Measurements from ENCODE around the gene RIC8A.

RIC8A gene

DNA sequence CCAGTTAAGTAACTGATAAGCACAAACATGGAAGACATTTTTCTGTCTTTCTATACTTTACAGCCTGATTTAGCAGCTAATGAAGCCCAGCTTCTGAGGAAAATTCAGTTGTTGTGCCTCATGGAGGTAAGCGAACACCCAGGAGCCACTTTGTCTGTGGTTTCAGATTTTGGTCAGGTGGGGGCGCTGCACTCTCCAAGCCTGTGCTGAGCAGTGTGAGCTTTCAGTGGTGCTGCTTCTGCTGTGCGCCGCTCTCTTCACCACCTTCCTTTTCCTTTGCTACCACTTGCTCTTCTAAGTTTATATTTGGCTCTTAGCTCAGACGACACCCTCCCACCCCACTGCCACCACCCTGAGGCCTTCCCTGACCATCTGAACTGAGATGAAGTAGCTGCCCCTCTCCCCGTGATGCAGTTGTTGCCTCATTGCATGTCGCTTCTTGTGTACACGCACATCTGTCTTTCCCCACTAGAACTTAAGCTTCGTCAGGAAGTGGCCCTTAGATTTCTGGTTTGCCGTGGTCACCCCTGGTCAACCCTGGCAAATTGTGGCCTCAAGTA is 43.3 kb downstream of the RIC8A start:
- DNase-seq: peak; percentile 42

DNA sequence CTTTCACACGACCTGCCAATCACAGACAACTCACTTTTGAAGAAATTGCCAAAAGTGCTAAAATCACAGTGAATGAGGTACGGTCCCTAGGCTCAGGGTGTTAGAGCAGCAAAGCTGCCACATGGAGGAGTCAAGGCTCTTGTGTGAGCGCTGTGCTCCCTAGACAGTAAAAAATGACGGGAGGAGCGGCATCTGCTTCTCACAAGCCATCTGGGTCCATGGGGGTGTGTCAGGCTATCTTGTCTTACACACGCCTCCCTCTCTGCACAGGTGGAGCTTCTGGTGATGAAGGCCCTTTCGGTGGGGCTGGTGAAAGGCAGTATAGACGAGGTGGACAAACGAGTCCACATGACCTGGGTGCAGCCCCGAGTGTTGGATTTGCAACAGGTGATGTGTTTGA is 44.0 kb downstream of the RIC8A start:
- no peak for DNase-seq

DNA sequence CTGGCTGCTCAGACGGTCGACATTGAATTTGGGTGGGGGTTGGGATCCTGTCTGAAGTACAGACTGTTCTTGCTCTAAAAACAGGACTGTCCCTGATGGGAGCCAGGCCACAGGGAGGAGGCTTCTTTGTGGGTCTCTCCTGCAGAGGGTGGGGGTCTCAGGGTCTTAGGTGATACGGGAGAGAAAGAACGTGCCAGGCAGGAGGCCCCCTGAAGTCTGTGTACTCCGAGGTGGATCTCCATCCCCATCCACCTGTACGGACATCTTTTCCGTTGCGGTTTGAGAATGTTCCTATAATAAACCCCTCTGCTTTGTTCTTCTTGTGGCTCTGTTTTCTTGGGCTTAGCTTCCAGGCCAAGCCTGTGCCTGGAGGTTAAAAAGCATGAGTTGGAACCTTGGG is 45.2 kb downstream of the RIC8A start:
- DNase-seq: no peak

DNA sequence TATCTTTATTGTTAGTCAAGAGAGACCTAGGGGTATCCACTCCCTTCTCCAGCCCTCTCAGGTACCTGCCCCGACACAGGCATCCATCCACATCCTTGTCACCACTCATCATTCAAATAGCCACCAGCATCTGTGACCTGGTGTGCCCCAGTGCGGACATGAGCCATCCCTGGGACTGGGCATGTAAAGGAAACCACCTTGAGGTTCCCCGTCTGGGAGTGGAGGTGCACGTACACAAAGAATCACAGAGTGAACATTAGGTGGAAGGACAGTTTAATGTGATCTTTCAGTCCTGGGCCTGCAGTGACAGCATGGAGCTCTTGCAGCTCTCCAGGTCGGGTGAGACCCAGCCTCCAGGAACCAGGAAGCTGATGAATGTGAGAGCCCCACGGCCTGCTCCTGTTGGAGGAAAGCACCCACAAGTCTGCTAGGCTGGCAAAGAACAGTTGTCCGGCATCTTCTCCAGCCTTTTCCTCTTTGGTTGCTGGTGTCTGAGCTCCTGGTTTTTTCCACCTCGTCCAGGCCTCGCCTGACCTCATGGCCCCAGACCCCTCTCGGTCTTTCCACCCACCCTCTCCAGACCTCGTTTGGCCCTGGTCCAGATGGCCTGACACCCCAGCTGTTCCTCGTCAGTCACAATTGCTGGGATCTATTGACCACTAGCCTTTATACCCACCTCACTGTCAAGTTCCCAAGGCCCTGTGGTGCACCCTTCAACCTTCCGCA is 45.8 kb downstream of the RIC8A start:
- DNase-seq: no peak

DNA sequence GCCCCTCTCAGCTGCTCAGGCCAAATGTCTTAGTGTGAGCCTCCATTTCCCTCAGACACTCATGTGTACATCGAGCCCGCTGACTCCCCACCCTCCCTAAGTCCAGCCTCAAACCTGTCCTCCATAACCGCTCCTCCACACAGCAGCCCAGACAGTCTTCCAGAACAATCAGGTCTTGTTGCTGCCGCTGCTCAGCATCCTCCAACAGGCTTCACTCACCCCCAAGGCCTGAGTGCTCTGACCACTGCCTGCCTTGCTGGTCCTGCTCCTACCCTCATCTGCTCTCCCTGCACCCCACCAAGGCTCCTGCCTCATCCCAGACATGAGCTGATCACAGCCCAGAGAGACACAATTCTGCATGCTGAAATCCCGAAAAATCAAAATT is 46.4 kb downstream of the RIC8A start:
- no peak for DNase-seq

DNA sequence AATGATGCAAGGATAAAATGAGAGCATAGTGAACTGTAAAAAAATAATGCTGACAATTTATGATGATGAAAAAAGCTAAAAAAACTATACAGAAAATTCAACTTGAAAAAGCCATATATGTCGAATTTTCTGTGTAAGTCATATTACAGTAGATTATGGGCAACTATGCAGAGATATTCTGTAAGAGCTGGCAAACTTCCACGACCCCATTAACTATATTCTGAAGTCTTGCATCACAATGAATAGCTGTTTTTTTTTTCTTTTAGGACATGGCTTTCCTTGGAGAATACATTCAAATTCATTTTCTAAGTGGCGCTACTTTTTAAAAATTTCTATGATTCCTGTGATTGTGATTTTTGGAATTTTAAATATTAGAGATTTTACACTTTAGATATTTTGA is 47.7 kb downstream of the RIC8A start:
- no peak for DNase-seq

DNA sequence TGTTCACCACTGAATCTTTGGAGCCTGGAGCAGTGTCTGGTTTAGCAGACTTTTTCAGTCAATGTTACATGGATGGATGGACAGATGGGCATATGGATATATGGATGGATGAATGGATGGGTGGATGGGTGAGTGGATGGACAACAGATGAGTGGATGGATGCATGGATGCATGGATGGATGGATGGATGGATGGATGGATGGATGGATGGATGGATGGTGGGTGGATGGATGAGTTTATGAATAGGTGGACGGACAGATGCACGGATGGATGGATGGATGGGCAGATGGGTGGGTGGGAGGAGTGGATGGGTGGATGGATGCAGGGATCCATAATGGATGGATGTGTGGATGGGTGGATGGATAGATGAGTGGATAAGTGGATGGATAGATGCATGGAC is 48.3 kb downstream of the RIC8A start:
- DNase-seq: no peak

DNA sequence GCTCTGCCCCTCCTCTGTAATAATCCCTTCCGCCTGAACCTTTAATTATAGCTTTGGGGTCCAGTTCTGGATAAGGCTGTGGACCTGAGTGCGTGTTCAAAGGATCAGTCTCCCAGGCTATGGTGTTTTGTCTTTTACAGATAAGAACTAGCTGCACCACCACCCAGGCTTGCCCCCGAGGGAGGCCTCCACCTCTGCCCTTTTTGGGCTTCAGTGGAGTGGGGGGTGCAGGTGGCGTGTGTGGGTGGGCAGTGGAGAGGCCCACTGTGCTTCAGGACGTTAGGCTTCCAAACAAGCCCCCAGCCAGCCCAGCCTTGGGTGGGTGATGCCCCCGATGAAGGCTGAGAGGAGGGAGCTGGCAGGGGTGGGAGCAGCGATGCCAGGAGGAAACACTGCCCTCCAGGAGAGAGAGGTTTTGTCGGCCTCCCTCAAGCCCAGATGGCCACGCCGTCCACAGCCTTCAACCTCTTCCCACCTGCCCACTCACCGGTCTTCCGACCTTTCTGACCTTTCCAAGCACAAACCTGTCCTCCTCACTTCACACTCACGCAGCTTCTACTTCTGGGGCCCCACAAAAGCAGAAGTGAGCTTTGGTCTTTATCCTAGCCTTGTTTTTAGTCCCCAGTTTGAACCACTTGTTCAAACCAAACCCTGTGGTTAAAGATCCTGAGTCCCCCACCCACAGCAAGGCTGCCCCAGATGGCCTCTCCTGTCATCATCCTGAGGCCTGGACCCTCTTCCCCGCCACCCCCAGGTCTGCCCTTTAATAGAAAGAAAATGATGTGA is 49.6 kb downstream of the RIC8A start:
- no peak for DNase-seq

DNA sequence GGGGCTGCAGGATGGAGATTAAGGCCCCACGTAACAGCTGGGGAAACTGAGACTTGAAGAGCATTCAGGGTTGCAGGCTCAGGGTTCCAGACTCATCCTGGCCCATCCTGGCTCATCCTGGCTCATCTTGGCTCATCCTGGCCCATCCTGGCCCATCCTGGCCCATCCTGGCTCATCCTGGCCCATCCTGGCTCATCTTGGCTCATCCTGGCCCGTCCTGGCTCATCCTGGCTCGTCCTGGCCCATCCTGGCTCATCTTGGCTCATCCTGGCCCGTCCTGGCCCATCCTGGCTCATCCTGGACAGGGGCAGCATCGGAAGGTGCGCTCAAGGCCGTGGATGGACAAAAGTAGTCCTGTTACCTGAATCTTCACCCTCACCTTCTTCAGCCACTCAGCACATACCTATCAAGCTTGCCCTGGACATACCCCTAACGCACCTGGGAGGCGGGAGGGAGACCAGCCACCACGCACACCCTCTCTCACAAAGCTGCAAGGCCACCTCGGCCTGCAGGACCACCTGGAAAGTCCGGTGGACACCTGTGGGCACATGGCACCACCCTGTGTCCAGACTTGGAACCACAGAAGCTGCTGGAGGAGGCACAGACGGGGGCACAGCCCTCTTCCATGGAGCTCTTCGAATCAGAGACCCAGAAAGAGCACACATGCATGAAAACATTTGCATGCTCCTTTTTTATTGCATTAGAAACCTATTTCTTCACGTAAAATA is 50.4 kb downstream of the RIC8A start:
- DNase-seq: no peak

DNA sequence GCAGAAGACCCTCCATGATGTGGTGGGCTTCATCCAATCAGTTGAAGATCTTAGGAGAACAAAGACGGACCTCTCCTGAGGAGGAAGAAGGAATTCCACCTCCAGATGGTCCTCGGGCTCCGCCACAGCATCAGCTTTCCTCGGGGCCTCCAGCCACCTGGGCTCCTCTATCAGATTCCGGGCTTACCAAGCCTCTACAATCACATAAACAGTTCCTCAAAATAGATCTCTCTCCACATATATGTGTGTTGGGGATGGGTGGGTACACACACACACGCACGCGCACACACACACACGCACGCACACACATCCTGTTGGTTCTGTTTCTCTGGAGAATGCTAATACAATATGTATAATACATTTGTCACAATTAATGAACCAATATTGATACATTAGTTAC is 51.9 kb downstream of the RIC8A start:
- DNase-seq: no peak

DNA sequence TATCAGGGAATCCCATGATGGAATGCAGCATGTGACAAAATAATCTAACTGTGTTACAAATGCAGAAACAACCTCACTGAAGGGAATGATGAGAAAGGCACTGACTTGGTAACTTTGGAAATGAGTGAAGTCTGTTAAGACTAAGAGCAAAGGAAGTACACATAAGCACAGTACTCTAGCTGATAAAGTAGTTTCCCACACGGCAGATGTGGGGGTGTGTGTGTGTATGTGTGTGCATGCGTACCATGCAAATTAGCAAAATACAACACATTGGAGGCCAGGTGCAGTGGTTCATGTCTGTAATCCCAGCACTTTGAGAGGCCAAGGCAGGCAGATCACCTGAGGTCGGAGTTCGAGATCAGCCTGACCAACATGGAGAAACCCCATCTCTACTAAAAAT is 54.1 kb downstream of the RIC8A start:
- DNase-seq: no peak

Data from NCI-H69 (cell line).